Gastrocnemius medialis (tissue), 4 donors: ENCODE data around the gene ADAMTSL5.

Source experiments
- POLR2A ChIP-seq, 2 donors: fragments of 450-650 bp; IDR thresholded peaks; one replicate each; pipeline ENCODE4 v1.6.1; 2017; ENCODE audit warnings: antibody characterized with exemption in 2 of 2, mild to moderate bottlenecking in 2 of 2, moderate library complexity in 2 of 2
- TF ChIP-seq, protein P1 (sequence below), 5 experiments: fragments of 450-650 bp in 3 of 5; fragments of 200-600 bp in 2 of 5; sonication (generic) in 2 of 5; IDR thresholded peaks in 4 of 5; conservative IDR thresholded peaks in 1 of 5; 1 replicate in 4 of 5; 2 replicates in 1 of 5; pipeline ENCODE4 v1.5.1; 2016 to 2019; ENCODE audit warnings: antibody characterized with exemption in 5 of 5, mild to moderate bottlenecking in 3 of 5, moderate library complexity in 3 of 5

DNA sequence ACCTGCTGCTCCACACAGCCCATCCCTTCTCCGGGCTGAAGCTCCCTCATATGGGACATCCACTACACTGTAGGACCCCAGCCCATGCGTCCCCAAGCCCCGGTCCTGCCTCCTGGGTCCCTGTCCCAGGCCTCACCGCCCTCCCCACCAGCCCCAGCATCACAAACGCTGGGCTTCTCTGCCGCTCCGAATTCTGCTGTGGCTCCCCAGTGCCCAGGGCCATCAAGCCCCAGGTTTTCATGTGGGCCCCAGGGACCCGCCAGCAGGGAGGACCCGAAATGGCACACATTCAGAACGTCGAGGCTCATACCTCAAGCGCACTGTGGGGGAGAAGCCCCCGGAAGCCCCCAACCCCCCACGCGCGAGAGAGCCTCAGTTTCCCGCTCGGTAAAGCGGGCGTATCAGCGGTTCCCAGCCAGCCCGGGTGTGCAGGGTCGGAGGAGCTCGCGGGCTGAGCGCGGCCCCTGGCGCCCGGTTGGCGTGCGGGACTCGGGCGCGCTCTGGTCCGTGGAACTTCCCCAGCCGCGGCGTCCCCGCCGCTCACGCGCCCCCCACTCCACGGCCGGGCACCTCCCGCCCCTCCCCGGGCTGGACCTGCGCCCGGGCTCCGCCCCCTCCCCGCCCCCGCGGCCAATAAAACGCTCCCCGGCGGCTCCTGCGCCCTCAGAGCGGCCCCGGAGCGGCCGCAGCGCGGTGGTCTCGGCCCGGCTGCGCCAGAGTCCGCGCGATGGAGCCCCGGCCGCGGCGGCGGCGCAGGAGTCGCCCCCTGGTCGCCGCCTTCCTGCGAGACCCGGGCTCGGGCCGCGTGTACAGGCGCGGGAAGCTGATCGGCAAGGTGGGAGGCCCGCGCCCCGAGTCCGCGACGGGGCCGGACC is 10.8 kb upstream of the ADAMTSL5 start, which contains the start of gene PLK5:
- TF ChIP-seq, protein P1, sequence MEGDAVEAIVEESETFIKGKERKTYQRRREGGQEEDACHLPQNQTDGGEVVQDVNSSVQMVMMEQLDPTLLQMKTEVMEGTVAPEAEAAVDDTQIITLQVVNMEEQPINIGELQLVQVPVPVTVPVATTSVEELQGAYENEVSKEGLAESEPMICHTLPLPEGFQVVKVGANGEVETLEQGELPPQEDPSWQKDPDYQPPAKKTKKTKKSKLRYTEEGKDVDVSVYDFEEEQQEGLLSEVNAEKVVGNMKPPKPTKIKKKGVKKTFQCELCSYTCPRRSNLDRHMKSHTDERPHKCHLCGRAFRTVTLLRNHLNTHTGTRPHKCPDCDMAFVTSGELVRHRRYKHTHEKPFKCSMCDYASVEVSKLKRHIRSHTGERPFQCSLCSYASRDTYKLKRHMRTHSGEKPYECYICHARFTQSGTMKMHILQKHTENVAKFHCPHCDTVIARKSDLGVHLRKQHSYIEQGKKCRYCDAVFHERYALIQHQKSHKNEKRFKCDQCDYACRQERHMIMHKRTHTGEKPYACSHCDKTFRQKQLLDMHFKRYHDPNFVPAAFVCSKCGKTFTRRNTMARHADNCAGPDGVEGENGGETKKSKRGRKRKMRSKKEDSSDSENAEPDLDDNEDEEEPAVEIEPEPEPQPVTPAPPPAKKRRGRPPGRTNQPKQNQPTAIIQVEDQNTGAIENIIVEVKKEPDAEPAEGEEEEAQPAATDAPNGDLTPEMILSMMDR (IDR thresholded peaks at IDR 0.05 in 4 of 5, conservative IDR thresholded peaks at IDR 0.05 in 1 of 5) = no peak
- no peak for TF ChIP-seq POLR2A (IDR thresholded peaks at IDR 0.05)
